Suprapubic skin (tissue), 4 donors: ENCODE data around the gene CLDN18. TPM values are rescaled to one million over a fixed set of nuclear protein-coding genes. Genes with fewer than 3 reads are reported as not detected.

Experiments
- DNase-seq, 2 donors: peaks; one replicate each; pipeline ENCODE4 v3.0.0-alpha.2; 2019; ENCODE audit warnings: low spot score in 2 of 2
- H3K27ac ChIP-seq: fragments of 200-600 bp; sonication (generic); one replicate; pipeline ENCODE4 v1.5.1; 2019
- H3K27me3 ChIP-seq: fragments of 200-600 bp; sonication (generic); one replicate; pipeline ENCODE4 v1.5.1; 2019
- H3K36me3 ChIP-seq: fragments of 200-600 bp; sonication (generic); one replicate; pipeline ENCODE4 v1.5.1; 2019
- H3K4me1 ChIP-seq: fragments of 200-600 bp; sonication (generic); one replicate; pipeline ENCODE4 v1.5.1; 2019
- H3K4me3 ChIP-seq: fragments of 200-600 bp; sonication (generic); one replicate; pipeline ENCODE4 v1.5.1; 2019; ENCODE audit warnings: mild to moderate bottlenecking
- H3K9me3 ChIP-seq: fragments of 200-600 bp; sonication (generic); one replicate; pipeline ENCODE4 v1.5.1; 2019
- CTCF ChIP-seq, 2 donors: fragments of 200-600 bp in 1 of 2; fragments of 450-650 bp in 1 of 2; sonication (generic) in 1 of 2; IDR thresholded peaks; one replicate each; pipeline ENCODE4 v1.5.1; 2016 to 2019; ENCODE audit warnings: antibody characterized with exemption in 2 of 2, mild to moderate bottlenecking in 1 of 2, moderate library complexity in 1 of 2
- EP300 ChIP-seq: sonication (generic); formaldehyde crosslinking; IDR thresholded peaks from one replicate; pipeline ENCODE4 v1.6.1; 2017; ENCODE audit warnings: antibody characterized with exemption
- POLR2A ChIP-seq, 2 donors: fragments of 450-650 bp; IDR thresholded peaks; one replicate each; pipeline ENCODE4 v1.6.1; 2017; ENCODE audit warnings: antibody characterized with exemption in 2 of 2, mild to moderate bottlenecking in 2 of 2, moderate library complexity in 2 of 2
- POLR2AphosphoS5 ChIP-seq, 3 donors: sonication (generic); formaldehyde crosslinking; IDR thresholded peaks; one replicate each; pipeline ENCODE4 v1.6.1; 2017; ENCODE audit warnings: antibody characterized with exemption in 3 of 3
- WGBS: methylation state at CpG from one replicate; pipeline ENCODE4 v1.1.5; 2018; 5-methylcytosine and 5-hydroxymethylcytosine counted together
- total RNA-seq, 4 donors: library from RNA; depleted of rRNA; stranded (reverse); fragments of >200 nt; gene quantifications; one replicate each; pipeline ENCODE4 v1.1.0, GENCODE V29; 2016

Gene CLDN18
- total RNA-seq, 4 donors from 2014 or later, result not detected

GRCh38 chr3:138033202-138033691 is 23.3 kb downstream of the CLDN18 start:
- DNase-seq, result no peak
- Histone ChIP-seq H3K4me3 (no peak overlapping the region), H3K9me3 (no peaks in the 10 kb centered on the region), H3K4me1 (no peaks in the 10 kb centered on the region), H3K27me3 (no peaks in the 10 kb centered on the region), H3K36me3 (no peaks in the 10 kb centered on the region), H3K27ac (no peak overlapping the region)
- WGBS, result 100% methylated on average over 2 of the region's 2 CpGs
- TF ChIP-seq POLR2A (IDR thresholded peaks at IDR 0.05) (no peak), POLR2AphosphoS5 (IDR thresholded peaks at IDR 0.05) (no peak), CTCF (IDR thresholded peaks at IDR 0.05) (no peak), EP300 (no peak)

GRCh38 chr3:138034918-138035317 is 25.0 kb downstream of the CLDN18 start:
- no peak overlapping the region for H3K27ac ChIP-seq

GRCh38 chr3:138036572-138036971 is 26.6 kb downstream of the CLDN18 start:
- DNase-seq, result no peak

More at GRCh38 chr3:138034918-138035317, 25.0 kb downstream of the CLDN18 start:
- DNase-seq, result no peak
- H3K4me3 ChIP-seq, result no peak overlapping the region
- TF ChIP-seq EP300, result no peak
- no peak for TF ChIP-seq POLR2A (IDR thresholded peaks at IDR 0.05)
- TF ChIP-seq CTCF (IDR thresholded peaks at IDR 0.05), result no peak
- TF ChIP-seq POLR2AphosphoS5 (IDR thresholded peaks at IDR 0.05), result no peak
- no peaks in the 10 kb centered on the region for H3K9me3 ChIP-seq
- WGBS, result 76% methylated on average over 1 of the region's 1 CpG
- H3K27me3 ChIP-seq, result no peaks in the 10 kb centered on the region
- no peaks in the 10 kb centered on the region for H3K4me1 ChIP-seq
- H3K36me3 ChIP-seq, result no peaks in the 10 kb centered on the region

GRCh38 chr3:138038725-138039462 is 28.9 kb downstream of the CLDN18 start:
- WGBS, result 93% methylated on average over 4 of the region's 4 CpGs
- H3K9me3 ChIP-seq, result no peaks in the 10 kb centered on the region
- no peak for DNase-seq

More at GRCh38 chr3:138036572-138036971, 26.6 kb downstream of the CLDN18 start:
- no peaks in the 10 kb centered on the region for H3K4me1 ChIP-seq
- H3K4me3 ChIP-seq, result no peak overlapping the region
- no peaks in the 10 kb centered on the region for H3K27me3 ChIP-seq
- WGBS, result 82% methylated on average over 3 of the region's 3 CpGs
- no peaks in the 10 kb centered on the region for H3K9me3 ChIP-seq
- H3K36me3 ChIP-seq, result no peaks in the 10 kb centered on the region
- TF ChIP-seq EP300 (no peak), CTCF (IDR thresholded peaks at IDR 0.05) (no peak)
- H3K27ac ChIP-seq, result no peak overlapping the region

More at GRCh38 chr3:138038725-138039462, 28.9 kb downstream of the CLDN18 start:
- Histone ChIP-seq H3K27me3 (no peaks in the 10 kb centered on the region), H3K4me1 (peaks cover 3% of the 10 kb centered on the region), H3K4me3 (no peak overlapping the region), H3K36me3 (no peaks in the 10 kb centered on the region), H3K27ac (no peak overlapping the region)
- TF ChIP-seq EP300 (no peak), CTCF (IDR thresholded peaks at IDR 0.05) (no peak), POLR2A (IDR thresholded peaks at IDR 0.05) (no peak), POLR2AphosphoS5 (IDR thresholded peaks at IDR 0.05) (no peak)
